Neural cell (in vitro differentiated cells): ENCODE data around the gene GP2. TPM values are rescaled to one million over a fixed set of nuclear protein-coding genes. Genes with fewer than 3 reads are reported as not detected.

Experiments used
- H2AFZ ChIP-seq: fragments of 200-600, 300-800 bp; sonication (generic), shearing (Covaris generic); 2 replicates; pipeline ENCODE4 v1.6.0; 2014; ENCODE audit warnings: low read depth, mild to moderate bottlenecking, antibody characterized with exemption, low read length, moderate library complexity
- H3F3A ChIP-seq: fragments of 200-600 bp; shearing (Covaris generic); 2 replicates; pipeline ENCODE4 v1.6.1; 2016; ENCODE audit warnings: mild to moderate bottlenecking, moderate library complexity, mixed read lengths, antibody characterized with exemption, low read length; ENCODE audit not compliant: insufficient read depth, poor library complexity, severe bottlenecking
- H3K27ac ChIP-seq: fragments of 200-600, 300-800 bp; sonication (generic), shearing (Covaris generic); 2 replicates; pipeline ENCODE4 v1.5.1; 2014; ENCODE audit warnings: mild to moderate bottlenecking, low read length, moderate library complexity
- H3K27me3 ChIP-seq: fragments of 300-800, 200-600 bp; sonication (generic), shearing (Covaris generic); 2 replicates; pipeline ENCODE4 v1.6.0; 2014; ENCODE audit warnings: mild to moderate bottlenecking, low read depth, low read length, moderate library complexity; ENCODE audit not compliant: insufficient read depth
- H3K36me3 ChIP-seq: fragments of 300-800, 200-600 bp; sonication (generic), shearing (Covaris generic); 2 replicates; pipeline ENCODE4 v1.5.1; 2014; ENCODE audit warnings: mild to moderate bottlenecking, antibody characterized with exemption, low read length, moderate library complexity; ENCODE audit not compliant: insufficient read depth
- H3K4me2 ChIP-seq: fragments of 300-800, 200-600 bp; sonication (generic), shearing (Covaris generic); 2 replicates; pipeline ENCODE4 v1.6.0; 2014; ENCODE audit warnings: mild to moderate bottlenecking, low read length
- H3K4me3 ChIP-seq: fragments of 300-800, 200-600 bp; sonication (generic), shearing (Covaris generic); 2 replicates; pipeline ENCODE4 v1.5.1; 2014; ENCODE audit warnings: mild to moderate bottlenecking, low read length, moderate library complexity
- H3K79me2 ChIP-seq: fragments of 200-600 bp; shearing (Covaris generic); replicated peaks from 2 replicates; pipeline ENCODE4 v1.6.0; 2014; ENCODE audit warnings: mild to moderate bottlenecking, low read length, moderate library complexity; ENCODE audit not compliant: insufficient read depth
- H3K9ac ChIP-seq: fragments of 300-800, 200-600 bp; sonication (generic), shearing (Covaris generic); 2 replicates; pipeline ENCODE4 v1.6.1; 2016; ENCODE audit warnings: mild to moderate bottlenecking, low read length, mixed read lengths
- H3K9me2 ChIP-seq: fragments of 200-600 bp; shearing (Covaris generic); 2 replicates; pipeline ENCODE4 v1.6.1; 2016; ENCODE audit warnings: mild to moderate bottlenecking, low read length, mixed read lengths; ENCODE audit not compliant: insufficient read depth
- H3K9me3 ChIP-seq: fragments of 200-600, 300-800 bp; sonication (generic), shearing (Covaris generic); 2 replicates; pipeline ENCODE4 v1.6.1; 2016; ENCODE audit warnings: mild to moderate bottlenecking, mixed run types, low read length, moderate library complexity, mixed read lengths
- H4K20me1 ChIP-seq: fragments of 200-600 bp; shearing (Covaris generic); 2 replicates; pipeline ENCODE4 v1.6.1; 2016; ENCODE audit warnings: mild to moderate bottlenecking, mixed run types; ENCODE audit not compliant: insufficient read depth
- EP300 ChIP-seq: fragments of 450-650 bp; conservative IDR thresholded peaks from 2 replicates; pipeline ENCODE4 v1.6.1; 2014; ENCODE audit warnings: antibody characterized with exemption, mild to moderate bottlenecking, moderate library complexity; ENCODE audit not compliant: poor library complexity, severe bottlenecking
- EZH2 ChIP-seq: fragments of 200-600, 300-800 bp; shearing (Covaris generic), sonication (generic); IDR thresholded peaks from 2 replicates; pipeline ENCODE4 v1.6.1; 2014; ENCODE audit warnings: antibody characterized with exemption, low read length, borderline replicate concordance, mild to moderate bottlenecking; ENCODE audit not compliant: insufficient read depth, poor library complexity, severe bottlenecking
- MXI1 ChIP-seq: fragments of 450-650 bp; conservative IDR thresholded peaks from 2 replicates; pipeline ENCODE4 v1.6.1; 2014; ENCODE audit warnings: antibody characterized with exemption, mild to moderate bottlenecking; ENCODE audit not compliant: poor library complexity, severe bottlenecking
- POLR2AphosphoS5 ChIP-seq: IDR thresholded peaks from 2 replicates; pipeline ENCODE4 v1.6.1; 2012
- RAD21 ChIP-seq: fragments of 450-650 bp; conservative IDR thresholded peaks from 2 replicates; pipeline ENCODE4 v1.6.1; 2014; ENCODE audit warnings: antibody characterized with exemption, mild to moderate bottlenecking, moderate library complexity
- SMC3 ChIP-seq: fragments of 450-650 bp; conservative IDR thresholded peaks from 2 replicates; pipeline ENCODE4 v1.6.1; 2014; ENCODE audit warnings: antibody characterized with exemption, mild to moderate bottlenecking, moderate library complexity; ENCODE audit not compliant: poor library complexity
- TAF1 ChIP-seq: IDR thresholded peaks from 2 replicates; pipeline ENCODE4 v1.6.1; 2012; ENCODE audit warnings: low read depth
- polyA plus RNA-seq: library from polyadenylated mRNA; depleted of rRNA; stranded (reverse); fragments of >200 nt; gene quantifications from 2 replicates; pipeline ENCODE4 v1.2.3, GENCODE V29; 2014
- TF ChIP-seq, protein P1 (sequence below): fragments of 450-650 bp; IDR thresholded peaks from 2 replicates; pipeline ENCODE4 v1.5.1; 2014; ENCODE audit warnings: antibody characterized with exemption, mild to moderate bottlenecking, moderate library complexity; ENCODE audit not compliant: poor library complexity, severe bottlenecking
- TF ChIP-seq, protein P2 (sequence below): IDR thresholded peaks from 2 replicates; pipeline ENCODE4 v1.6.1; 2012; ENCODE audit warnings: borderline replicate concordance

GP2 gene
- polyA plus RNA-seq, 1 donor from 2014 or later: not detected

DNA sequence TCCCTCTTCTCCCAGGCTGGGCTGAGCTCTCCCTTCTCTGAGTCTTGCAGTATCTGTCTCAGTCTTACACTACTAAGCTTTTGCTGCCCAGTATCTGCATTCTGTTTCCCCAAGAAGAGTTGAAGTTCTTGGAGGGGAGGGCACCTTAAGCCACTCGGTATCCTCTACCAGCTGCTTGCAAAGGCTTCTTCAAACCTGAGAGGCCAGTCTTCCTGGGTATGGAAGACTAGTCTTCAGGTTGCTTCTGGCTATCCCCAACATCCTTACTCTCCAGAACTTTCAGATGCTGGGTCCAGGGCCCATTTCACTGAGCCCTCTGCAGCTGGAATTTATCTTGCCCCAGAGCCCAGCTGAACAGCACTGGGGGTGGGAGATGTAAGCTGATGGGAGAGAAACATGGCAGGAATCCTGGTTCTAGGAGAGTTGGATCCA is 20.1 kb downstream of the GP2 start:
- Histone ChIP-seq H3F3A (no peaks in the 10 kb centered on the region), H3K36me3 (no peaks in the 10 kb centered on the region), H3K4me2 (no peak overlapping the region), H3K27me3 (no peaks in the 10 kb centered on the region), H3K9me2 (no peaks in the 10 kb centered on the region), H4K20me1 (no peaks in the 10 kb centered on the region), H2AFZ (no peak overlapping the region), H3K79me2 (no peaks in the 10 kb centered on the region), H3K27ac (no peak overlapping the region), H3K4me3 (no peak overlapping the region), H3K9ac (no peak overlapping the region), H3K9me3 (no peaks in the 10 kb centered on the region)
- TF ChIP-seq SMC3 (no peak), EP300 (no peak), MXI1 (no peak), EZH2 (no peak), POLR2AphosphoS5 (no peak), RAD21 (no peak), TAF1 (no peak)
- TF ChIP-seq, protein P1, sequence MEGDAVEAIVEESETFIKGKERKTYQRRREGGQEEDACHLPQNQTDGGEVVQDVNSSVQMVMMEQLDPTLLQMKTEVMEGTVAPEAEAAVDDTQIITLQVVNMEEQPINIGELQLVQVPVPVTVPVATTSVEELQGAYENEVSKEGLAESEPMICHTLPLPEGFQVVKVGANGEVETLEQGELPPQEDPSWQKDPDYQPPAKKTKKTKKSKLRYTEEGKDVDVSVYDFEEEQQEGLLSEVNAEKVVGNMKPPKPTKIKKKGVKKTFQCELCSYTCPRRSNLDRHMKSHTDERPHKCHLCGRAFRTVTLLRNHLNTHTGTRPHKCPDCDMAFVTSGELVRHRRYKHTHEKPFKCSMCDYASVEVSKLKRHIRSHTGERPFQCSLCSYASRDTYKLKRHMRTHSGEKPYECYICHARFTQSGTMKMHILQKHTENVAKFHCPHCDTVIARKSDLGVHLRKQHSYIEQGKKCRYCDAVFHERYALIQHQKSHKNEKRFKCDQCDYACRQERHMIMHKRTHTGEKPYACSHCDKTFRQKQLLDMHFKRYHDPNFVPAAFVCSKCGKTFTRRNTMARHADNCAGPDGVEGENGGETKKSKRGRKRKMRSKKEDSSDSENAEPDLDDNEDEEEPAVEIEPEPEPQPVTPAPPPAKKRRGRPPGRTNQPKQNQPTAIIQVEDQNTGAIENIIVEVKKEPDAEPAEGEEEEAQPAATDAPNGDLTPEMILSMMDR: no peak
- TF ChIP-seq, protein P2, sequence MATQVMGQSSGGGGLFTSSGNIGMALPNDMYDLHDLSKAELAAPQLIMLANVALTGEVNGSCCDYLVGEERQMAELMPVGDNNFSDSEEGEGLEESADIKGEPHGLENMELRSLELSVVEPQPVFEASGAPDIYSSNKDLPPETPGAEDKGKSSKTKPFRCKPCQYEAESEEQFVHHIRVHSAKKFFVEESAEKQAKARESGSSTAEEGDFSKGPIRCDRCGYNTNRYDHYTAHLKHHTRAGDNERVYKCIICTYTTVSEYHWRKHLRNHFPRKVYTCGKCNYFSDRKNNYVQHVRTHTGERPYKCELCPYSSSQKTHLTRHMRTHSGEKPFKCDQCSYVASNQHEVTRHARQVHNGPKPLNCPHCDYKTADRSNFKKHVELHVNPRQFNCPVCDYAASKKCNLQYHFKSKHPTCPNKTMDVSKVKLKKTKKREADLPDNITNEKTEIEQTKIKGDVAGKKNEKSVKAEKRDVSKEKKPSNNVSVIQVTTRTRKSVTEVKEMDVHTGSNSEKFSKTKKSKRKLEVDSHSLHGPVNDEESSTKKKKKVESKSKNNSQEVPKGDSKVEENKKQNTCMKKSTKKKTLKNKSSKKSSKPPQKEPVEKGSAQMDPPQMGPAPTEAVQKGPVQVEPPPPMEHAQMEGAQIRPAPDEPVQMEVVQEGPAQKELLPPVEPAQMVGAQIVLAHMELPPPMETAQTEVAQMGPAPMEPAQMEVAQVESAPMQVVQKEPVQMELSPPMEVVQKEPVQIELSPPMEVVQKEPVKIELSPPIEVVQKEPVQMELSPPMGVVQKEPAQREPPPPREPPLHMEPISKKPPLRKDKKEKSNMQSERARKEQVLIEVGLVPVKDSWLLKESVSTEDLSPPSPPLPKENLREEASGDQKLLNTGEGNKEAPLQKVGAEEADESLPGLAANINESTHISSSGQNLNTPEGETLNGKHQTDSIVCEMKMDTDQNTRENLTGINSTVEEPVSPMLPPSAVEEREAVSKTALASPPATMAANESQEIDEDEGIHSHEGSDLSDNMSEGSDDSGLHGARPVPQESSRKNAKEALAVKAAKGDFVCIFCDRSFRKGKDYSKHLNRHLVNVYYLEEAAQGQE: no peak

DNA sequence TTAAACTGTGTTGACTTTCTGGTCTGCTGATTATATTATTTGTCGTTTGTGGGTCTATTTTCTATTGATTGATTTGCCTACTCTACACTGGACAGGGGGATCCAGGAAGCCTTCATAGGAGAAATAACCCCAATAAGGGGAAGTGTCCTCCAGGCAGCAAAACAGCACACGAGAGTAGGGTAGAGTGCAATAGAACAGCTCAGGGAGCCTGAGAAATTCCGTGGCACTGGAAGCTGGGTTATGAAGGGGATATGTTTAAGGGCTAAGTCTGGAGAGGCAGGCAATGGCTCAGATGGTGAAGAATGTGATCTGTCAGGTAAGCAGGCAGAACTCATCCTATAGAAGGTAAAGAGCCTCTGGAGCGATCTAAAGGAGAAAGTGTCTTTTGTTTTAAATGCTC is 20.9 kb downstream of the GP2 start:
- Histone ChIP-seq H3K27ac (no peak overlapping the region), H3K9me2 (no peaks in the 10 kb centered on the region), H3K79me2 (no peaks in the 10 kb centered on the region)

More for the DNA sequence above, 20.9 kb downstream of the GP2 start:
- Histone ChIP-seq H3K9ac (no peak overlapping the region), H3K4me2 (no peak overlapping the region), H3K9me3 (no peaks in the 10 kb centered on the region), H3F3A (no peaks in the 10 kb centered on the region), H4K20me1 (no peaks in the 10 kb centered on the region), H3K36me3 (no peaks in the 10 kb centered on the region), H3K4me3 (no peak overlapping the region), H2AFZ (no peak overlapping the region), H3K27me3 (no peaks in the 10 kb centered on the region)
- TF ChIP-seq, protein P2: no peak
- TF ChIP-seq POLR2AphosphoS5 (no peak), TAF1 (no peak), SMC3 (no peak), EZH2 (no peak), MXI1 (no peak), EP300 (no peak)
- TF ChIP-seq, protein P1: no peak
